Stimulated activated CD8-positive, alpha-beta memory T cell treated with anti-CD3 and anti-CD28 coated beads, Interleukin-12 subunit alpha, Interleukin-12 subunit beta, amount 100 ng/mL, for 1 hour (primary cell): Measurements from ENCODE around the gene NUP62.

Experiments
- DNase-seq: peaks from one replicate; pipeline ENCODE4 v3.0.0-alpha.2; 2020; ENCODE audit warnings: low read depth

The NUP62 gene

DNA sequence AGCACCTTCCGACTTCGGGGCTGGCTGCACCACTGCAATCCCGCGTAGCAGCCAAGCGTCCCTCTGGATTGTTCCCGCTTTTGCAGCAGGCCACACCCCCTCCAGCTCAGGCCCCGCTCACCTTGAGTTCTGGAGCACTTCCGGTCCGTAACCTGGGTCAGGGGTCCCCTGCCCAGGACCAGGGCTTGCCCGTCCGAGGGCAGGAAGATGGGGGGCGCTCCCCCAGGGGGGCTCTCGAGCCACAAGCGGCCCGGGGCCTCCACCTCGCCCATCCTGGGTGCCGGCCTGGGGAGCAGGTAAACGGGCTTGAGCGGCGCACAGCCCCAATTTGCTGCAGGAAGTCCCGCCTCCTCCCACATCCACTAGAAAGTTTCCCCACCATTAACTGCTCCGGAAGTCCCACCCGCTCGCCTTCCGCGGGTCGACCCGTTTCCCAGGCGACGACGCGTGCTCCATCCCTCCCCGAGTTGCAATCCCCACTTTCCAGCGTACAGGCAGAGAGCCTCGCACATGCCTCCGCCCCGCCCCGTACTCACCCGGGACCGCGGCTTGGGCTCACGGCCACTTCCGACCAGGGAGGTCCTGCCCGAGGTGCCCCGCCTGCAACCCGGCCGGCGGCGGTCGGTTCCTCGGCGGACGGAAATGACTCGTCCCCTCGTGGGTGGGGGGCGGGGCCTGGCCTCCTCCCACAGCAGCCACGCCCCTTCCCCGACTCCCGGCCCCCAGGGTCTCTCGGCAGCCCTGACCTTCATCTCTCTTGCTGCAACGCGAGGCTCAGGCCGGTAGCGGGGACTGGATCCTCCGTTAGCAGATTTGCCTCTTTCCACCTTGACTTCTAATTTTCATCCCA, 62.1 kb downstream of the NUP62 start, which contains the start of gene PNKP:
TSS of gene PNKP (minus strand) at position 644 of the 850 bp plus-strand sequence. CDS start at position 272, 372 bp downstream.
- DNase-seq = peak; percentile 82

DNA sequence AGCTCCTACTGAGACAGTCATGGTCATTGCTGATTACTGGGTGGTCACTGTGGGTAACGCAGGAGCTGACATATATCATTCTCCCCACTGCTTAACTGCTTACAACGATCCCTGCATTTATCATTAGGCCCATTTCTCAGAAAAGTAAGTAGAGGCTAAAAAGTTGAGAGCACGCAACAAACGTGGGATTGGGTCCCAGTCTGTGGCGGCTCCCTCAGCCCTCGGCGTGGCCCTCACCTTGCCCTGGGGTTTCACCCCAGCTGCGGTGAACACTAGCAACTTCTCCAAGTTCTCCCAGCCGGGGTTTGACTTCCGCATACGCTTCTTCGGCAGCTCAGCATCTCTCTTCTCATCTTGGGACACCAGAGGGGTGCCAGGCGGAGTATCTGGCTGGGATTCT, 64.4 kb downstream of the NUP62 start:
- no peak for DNase-seq

DNA sequence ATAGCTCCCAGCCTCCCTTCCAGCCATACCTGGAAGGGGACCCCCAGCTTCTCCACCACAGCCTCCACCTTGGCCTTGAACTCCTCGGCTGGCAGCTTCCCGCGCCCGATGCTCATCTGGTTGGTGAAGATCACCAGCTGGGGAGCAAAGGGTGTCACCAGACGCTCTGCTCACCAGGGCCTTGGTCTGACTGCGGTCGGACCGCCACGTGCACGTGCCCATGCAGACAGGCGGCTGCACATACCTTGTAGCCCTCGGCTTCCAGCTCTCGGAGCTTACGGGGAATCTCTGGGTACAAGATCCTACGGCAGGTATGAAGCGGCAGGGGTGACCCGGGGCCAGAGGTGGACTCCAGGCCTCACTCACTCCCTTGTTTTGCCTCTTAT, 65.4 kb downstream of the NUP62 start:
- DNase-seq = no peak

DNA sequence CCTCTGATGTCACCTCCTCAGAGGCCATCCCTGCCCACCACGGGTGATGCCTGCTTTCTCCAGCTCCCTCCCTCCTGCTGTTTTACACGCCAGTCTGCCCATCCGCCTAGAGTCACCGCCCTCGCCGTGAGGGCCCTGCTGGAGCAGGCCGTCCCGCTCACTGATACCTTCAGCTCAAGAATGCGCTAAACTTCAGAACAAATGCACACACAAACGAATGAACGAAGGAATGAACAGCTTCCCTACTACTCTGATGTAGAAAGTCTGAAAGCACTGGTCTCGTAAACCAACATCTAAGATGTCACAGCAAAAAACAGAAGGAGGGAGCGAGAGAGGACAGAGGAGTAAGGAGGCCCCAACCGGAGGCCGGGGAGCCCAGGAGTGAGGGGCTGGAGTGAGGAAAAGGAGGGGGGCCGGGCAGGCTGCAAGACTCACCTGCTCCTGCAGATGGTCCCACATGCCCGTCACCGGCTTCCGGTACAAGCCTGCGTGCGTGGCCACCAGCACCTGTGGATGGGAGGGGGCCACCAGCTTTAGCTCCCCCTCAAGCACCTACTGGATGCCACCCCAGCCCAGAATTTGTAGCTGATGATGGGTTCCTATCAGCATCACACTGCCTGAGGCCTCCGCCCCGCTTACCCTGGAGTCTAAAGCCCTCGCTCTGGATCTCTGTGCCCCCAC, 65.9 kb downstream of the NUP62 start:
- no peak for DNase-seq

DNA sequence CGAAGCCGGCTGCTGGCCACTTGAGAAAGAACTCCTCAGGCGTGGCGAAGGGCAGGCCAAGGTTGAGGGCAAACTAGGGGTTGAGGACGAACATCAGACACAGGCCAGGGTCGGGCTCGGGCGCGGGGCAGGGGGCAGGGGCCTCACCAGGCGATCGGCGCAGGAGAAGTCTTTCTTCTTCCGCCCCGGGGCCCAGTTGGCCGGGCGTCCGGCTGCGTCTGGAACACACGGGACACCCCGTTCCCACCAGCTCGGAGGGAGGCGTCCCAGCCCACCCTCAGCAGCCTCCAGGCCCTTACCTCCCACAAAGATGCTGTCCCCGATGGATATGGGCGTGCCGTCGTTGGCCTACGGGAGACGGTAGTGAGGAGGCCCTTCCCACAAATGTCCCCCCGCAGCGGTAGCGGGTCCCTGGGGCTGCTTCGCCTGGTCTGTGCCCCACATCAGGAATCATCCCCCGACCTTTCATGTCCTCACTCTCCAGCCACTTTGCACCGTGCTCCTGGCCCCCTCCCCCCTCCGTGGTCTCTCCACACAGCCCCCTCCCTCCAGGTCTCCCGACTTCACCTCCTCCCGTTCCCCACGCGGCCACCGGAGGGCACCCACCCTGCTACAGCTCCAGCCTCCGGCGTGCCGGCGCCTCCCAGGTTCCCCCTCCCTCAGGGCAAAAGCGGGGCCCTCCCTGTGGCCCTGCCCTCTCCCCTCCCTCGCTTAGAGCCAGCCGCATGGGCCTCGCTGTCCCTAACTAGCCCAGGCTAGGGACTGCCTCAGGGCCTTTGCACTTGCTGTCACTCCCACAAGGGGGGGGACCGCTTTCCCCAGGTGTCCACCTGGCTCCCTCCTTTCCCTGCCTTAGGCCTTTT, 66.7 kb downstream of the NUP62 start:
- DNase-seq = no peak

DNA sequence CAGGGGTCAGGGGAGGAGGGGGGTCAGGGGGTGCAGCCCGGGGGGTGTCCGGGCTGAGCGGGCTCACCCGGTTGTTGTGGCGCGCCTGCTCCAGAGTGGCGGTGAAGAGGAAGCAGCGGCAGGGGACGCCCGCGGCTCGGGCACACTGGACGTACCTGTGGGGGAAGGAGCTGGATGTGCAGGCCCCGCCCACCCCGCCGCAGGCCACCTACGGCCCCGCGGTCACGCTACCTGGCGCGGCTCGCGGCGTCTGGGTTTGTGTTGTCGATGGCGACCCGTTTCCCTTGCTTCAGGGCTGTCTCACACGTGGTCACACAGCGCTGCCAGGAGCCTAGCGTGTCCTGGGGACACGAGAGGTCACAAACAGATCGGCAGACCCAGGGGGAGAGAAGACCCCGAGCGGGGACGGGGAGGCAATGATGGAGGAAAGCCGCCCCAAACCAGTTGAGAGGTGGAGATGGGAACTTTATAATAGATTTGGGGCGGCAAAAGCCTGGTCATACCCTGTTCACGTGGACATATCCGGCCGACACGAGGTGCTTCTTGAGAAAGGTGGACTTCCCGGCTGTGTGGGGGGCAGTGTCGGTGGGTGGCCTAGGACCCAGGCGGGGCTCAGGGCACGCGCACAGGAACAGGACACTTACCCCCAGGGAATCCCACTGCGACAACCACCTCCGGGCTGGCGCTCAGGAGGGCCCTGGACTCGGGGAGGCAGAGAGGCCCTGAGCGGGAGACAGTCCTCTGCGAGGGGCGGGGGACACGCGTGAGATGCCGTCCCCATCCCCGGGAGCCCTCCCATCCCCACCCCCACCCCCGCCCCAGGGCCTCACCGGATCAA, 67.5 kb downstream of the NUP62 start:
- DNase-seq = no peak

DNA sequence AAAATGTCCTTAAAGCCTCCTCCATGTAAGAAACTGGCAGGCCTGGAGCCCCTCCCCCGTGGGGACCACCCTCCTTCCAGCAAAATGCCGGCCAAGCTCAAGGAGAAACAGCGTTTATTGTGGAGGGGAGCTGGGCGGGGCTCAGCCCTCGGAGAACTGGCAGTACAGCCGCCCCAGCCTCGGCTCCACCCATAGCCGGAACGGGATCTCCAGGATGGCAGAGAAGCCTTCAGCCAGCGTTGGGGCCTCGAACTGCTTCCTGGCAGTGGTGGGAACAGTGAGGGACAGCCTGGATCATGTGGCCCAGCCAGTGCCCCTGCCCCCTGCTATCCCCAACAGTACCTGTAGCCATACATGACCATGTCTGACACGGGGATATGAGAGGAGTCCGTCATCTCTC, 68.2 kb downstream of the NUP62 start:
- DNase-seq = no peak

DNA sequence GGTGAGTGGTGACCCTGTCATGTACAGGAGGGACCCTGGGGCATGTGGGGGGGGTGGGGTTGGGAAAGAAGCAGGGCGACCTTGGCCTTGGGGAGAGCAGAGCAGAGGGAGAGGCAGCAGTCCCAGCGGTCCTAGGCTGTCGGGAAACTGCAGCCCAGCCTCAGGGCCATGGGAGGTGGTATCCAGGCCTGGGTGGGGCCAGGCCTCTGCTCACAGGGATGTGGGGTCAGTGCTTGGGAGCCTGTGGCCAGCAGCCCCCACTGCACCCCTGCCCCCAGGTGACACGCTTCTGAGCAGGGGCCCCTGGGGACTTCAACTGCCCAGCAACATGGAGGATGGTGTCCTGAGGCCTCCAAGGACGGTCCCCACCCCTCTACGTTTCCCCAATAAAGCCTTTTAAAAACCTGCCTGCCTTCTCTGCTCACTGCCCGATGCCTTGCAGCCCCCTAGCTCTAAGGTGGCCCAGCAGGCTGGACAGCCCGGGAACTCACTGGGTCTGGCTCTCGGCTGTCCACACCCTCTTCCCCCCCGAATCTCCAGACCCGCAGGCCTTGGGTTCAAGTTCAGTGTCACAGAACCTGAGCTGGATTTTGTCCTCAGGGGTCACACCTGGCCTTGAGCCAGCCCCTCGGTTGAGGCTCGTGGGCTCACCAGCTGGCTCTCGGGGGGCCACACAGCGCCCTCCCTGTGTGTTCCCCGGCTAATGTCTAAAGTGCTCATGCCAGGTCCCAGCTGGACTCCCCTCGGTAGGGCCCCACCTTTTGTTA, 68.8 kb downstream of the NUP62 start:
- no peak for DNase-seq

DNA sequence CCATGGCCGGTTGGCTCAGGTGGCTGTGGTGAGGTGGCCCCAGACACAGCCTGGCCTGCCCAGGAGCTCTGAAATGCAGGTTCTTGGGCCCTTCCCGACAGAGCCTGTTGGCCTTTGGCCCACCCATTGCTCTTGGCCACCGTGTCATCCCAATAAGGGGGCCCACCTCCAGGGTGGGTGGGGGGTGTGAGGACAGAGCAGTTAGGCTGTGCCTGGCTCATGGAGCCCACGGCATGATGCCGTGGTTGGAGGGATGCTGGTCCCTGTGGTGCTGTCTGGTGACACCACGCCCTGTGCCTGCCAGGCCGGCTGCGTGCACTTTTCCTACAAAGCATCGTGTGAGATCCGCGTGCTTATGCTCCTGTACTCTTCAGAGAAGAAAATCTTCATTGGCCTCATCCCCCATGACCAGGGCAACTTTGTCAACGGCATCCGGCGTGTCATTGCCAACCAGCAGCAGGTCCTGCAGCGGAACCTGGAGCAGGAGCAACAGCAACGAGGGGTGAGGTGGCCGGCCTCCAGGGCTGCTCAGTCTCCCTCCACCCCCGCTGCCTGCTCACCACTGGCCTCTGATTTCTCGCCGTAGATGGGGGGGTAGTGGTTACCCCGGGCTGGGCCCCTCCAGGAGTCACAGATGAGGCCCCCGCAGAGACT, 69.5 kb downstream of the NUP62 start:
- DNase-seq = no peak

DNA sequence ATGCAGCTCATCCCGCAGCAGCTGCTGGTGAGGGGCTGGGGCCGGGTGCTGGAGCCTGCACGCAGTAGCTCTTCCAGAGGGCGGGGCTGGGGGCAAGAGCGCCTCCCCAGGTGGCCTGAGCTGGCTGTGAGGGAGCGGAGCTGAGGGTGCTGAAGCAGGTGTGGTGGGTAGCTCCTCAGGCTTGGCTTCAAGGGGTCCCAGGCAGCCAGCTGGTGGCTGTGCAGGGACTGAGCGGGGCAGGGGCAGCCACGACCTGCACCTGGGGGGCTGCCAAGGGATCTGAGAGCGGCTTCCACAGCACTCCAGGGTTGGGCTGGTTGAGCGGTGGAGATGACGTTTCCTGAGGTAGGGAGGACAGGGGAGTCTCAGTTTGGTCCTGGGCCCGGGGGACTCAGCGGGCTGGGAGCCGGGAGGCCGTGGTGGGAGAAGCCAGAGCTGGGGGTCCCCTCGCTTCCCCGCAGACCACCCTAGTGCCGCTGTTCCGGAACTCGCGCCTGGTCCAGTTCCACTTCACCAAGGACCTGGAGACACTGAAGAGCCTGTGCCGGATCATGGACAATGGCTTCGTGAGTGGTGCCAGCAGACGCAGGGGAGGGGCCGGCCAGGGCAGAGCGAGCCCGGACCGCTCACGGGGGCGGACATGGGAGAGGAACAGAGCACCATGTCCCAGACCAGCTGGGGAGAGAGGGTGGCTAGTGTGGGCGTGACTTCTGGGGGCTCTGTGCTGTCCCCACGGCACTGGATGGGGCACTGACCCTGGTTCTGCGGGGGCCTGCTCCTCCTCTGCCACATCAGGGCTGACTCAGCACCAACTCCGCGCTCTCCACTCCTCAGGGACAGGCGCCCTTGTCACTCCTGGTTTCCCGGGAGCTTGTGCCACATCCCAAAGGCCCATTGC, 71.0 kb downstream of the NUP62 start:
- no peak for DNase-seq

DNA sequence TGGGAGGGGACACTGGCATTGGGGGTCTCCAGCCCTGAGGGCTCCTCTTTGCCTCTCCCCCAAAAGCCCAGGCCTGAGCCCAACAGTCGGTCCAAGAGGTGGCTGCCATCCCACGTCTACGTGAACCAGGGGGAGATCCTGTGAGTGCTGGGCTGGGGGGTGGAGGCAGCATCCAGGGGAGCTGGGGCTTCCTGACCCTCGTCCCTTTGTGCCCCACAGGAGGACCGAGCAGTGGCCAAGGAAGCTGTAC, 71.5 kb downstream of the NUP62 start:
- DNase-seq = no peak

DNA sequence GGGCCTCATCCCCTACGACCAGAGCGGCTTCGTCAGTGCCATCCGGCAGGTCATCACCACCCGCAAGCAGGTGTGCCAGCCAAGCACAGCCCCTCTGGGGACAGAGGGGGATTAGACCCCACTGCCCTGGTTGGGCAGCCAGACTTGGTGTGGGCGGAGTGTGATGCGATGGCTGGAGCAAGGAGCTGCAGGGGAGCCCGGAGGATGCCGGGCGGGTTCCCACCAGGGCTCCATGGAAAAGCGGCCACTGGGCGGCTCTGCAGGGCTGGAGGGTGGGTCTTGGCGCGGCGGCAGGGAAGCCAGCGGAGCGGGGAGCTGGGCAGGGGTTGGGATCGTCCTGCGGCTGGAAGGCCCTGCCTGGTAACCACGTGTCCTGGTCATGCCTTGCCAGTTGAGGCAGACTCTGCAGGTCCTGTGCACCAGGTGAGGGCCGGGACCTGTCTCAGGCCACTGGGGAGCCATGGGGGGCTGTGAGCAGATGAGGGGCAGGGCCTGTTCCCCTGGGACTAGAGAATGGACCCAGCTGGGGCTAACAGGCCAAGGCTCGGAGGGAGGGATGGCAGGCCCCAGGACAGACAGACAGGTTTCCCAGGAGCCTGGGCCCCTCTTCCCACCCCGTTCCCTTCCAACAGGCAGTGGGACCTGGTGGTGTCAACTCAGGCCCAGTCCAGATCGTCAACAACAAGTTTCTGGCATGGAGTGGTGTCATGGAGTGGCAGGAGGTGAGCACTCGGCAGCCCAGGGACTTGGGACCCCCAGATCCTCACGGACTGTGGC, 72.1 kb downstream of the NUP62 start:
- DNase-seq = no peak
